HG03565 (cell line): Measurements from ENCODE around the gene ASCL5.

Experiments used
- ATAC-seq: cut with Tn5 transposase; IDR thresholded peaks from one replicate; pipeline ENCODE4 v1.9.1; 2021; ENCODE audit warnings: mild to moderate bottlenecking, moderate library complexity; ENCODE audit not compliant: unreplicated experiment

ASCL5 gene

DNA sequence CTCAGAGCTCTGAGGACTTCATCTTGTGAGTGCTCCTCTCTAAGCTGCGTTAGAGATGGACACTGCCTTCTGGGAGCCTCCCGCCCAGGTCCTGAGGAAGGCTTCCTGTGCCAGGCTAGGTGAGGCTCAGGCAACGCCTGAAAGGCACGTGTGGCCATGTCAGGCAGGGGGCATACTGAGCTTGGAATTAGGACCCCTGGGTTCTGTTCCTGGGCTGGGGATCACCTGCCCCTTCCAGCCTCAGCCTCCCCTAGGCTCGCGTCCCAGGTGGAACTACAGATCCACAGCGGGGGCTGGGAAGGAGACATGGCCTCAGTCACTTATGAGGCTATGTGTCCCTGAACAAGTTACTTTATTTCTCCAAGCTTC is 10.0 kb upstream of the ASCL5 start:
- no peak for ATAC-seq

DNA sequence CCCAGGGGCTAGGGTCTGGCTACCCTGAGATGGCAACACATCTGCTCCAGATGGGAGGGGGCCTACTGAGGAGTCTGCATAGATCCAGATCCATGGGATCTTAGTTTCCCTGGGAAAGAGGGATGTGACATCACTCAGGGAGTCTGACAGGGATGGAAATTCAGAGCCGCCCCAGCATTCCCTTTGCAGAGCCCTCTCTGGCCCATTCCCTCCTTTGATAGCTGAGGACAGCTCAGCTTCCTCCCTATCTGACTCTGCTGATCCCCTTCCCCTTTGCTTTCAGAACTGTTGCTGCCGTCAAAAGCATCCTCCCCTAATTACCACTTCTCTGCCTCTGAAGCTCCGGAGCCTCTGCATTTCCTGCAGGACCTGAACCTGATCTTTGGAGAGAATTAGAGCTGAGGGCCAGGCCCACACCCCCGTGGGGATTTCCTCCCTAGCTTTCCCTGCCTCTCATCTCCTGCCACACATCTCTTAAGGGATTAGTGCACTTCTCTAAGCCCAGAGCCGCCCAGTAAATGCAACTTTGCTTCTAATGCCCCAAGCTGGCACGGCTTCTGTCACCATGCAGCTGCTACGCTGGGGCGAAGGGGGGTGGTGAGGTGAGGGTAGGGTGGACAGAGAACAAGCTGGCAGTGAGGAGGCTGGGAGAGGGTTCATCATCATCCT is 9.5 kb upstream of the ASCL5 start:
- ATAC-seq, result no peak

GRCh38 chr1:201134405-201134804 is 7.4 kb upstream of the ASCL5 start:
- ATAC-seq, result no peak

GRCh38 chr1:201131398-201131797 is 4.4 kb upstream of the ASCL5 start:
- no peak for ATAC-seq

DNA sequence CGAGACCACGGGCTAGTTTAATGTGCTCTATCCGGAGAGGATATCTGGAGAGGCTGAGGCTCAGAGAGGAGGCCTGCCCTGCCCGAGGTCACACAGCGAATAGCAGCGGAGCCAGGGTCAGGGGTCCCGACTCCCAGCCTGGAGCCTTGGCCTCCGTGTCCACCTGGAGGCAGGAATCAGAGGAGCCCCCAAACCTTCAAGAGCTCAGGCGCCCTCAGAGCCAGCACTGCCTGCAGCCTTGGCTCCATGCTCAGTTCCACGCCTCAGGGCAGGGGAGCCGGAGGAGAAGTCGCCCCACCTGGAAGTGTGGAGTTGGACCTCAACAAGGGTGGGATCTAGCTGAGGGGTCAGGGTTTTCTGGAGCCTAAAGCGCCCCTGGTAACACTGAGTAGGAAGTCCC is 2.0 kb upstream of the ASCL5 start:
- no peak for ATAC-seq

DNA sequence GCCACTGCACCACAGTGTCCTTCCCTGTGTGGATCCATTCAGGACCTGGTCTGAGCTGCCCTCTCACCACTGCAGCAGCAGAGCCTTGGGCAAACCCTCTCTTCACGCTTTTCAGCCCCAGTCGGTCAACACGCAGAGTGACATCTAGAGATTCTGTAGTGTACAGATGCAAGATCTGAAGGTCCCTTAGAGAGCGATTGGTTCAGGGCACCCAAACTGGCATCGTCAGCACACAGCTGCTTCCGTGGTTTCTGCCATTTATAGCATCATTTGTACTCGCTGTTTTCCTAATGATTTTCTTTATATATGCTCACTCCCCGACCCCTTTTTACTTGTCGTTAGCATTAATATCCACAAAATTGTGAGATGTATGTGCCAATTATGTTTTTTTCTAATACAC is 1.5 kb upstream of the ASCL5 start:
- no peak for ATAC-seq

- no peak for ATAC-seq
Observed at GRCh38 chr1:201127755-201128455, 921 bp upstream of the ASCL5 start.

DNA sequence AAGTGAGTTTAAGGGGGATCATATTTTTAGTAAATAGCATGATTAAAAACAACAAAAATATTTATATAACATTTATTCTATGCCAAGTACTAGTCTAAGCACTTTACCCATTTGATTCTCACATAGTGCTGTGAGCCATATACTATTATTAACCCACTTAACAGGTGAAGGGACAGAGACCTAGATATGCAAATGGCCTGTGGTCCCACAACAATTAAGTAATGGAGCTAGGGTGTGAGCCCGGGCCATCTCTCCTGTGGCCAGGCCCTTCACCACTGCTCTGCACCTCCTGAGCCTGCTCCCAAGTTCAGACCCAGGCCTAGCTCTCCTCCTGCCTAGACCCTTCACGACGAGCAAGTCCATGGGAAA is 537 bp downstream of the ASCL5 start:
- no peak for ATAC-seq

- no peak for ATAC-seq
Observed at GRCh38 chr1:201125800-201126199, 1.2 kb downstream of the ASCL5 start.

DNA sequence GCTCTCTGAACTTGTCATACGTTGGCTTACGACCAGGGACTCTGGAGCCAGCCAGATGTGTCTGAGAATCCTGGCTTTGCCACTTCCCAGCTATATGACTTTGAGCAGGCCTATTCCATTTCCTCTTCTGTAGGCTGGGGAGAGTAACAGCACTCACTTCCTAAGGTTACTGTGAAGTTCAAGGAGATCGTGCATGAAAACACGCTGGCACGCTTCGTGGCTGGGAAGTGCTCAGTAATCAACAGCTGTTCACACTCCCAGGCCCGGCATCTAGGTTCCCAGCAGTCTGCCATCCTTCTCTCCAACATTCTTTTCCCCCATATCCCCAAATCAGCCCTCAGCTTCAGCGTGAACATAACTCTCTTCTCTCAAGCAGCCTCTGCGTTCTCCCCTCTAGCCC is 2.0 kb downstream of the ASCL5 start:
- no peak for ATAC-seq

- ATAC-seq, result no peak
Observed at GRCh38 chr1:201123866-201124265, 3.1 kb downstream of the ASCL5 start.

DNA sequence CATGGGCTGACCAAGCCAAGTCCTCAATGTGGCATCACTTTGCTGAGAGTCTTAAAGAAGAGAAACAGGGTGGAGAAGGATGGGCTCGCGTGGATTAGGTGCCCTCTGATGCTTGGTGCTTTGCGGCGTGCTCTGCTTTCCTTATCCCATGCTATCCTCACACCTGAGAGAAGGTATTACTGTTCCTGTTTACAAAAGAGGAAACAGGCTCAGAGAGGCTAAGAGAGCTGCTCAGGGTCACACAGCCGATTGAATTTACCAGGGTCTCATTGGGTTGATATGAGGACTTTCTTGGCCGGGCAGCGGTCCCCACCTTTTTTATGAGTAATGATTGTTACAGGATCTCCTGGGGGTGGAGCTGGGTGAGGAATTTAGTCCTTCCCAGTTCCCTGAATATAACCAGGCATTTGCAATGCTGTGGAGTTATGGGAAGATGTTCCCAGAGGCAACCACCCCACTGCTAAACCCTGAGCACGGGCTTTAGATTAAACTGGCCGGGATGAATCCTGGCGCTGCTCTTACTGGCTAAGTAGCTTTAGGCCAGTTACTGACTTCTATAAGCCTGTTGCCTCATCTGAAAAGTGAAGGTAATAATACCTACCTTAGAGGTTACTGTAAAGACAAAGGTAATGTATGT is 4.5 kb downstream of the ASCL5 start:
- no peak for ATAC-seq

DNA sequence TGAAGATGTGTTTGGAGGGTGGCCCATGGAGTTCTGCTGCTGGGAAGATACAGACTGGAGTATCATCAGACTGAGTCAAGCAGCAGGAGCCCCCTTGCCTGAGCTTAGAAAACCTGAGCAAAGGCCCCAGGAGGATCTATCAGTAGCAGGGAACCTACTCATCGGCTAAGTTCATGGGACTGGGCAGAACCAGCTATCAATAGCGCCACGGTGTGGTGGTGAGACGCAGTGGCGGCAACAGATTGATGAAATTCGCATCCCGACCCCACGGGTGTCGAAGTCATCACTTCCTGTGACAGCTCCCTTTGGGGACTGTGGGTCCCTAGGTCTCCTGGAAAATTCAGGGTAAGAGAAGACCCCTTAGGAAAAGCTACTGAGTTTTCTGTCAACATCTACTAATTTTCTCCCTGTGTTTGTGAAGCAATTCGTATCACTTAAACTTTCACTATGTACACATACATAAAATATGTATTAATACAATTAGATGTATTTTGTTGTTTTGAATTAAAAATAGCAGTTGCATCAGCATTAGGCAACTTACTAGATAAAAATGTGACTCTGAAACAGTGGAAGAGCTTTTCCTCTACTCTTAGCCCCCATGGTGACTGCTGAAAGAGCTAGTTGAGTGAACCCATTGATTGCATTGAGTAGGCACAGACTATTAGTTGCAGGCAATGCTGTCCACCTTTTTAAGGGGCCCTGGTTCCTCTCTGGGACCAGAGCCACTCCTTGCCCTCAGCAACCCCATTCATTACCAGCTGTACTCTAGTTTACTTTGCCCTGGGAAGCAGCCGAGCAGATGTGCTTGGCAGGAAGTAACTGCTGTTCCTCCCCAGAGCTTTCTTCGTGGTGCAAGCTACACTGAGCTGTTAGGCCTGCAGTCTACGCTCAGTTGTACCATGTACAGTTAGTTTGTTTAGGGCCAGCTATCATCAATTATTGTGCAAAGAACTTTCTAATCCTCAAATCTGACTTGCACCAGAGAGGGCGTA is 7.5 kb downstream of the ASCL5 start:
- ATAC-seq, result no peak

GRCh38 chr1:201116091-201116490 is 10.9 kb downstream of the ASCL5 start:
- ATAC-seq, result no peak

GRCh38 chr1:201115390-201115937 is 11.5 kb downstream of the ASCL5 start:
- ATAC-seq, result no peak

DNA sequence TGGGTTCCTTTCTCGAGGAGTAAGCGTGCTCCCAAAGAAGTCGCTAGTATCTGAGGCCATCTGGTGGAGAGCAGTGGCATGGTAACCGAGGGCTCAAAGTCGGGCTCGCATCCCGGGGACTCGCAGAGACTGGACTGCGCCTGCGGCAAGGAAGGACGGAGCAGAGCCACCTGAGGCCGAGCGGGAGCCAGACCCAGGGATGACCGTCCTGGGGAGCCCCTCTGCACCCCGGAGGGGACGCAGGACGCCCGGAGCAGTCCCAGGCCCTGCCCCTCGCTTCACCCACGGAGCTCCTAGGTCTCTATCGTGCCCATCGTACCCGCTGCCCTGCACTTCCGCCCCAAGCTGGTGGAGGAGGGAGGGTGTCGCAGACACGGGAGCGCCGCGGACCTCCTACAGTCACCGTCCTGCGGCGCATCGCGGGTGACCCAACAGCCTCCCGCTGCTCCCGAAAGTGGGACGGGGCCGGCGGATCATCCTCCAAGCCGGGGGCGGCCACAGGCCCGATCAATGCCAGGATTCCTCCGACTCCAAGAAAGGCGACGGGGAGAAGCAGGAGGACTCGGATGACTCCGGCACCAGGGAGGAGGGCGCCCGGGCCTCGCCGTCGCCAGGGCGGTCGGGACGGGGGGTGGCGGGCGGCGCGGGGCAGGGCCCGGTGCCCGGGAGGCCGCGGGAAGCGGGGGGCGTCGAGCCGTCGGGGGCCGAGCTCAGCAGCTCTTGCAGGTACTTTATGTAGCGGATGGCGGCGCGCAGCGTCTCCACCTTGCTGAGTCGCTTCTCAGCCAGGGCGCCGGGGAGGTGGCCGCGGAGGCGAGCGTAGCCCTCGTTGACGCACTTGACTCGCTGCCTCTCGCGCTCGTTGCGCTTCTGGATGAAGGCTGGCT is 12.5 kb downstream of the ASCL5 start:
- peak; percentile 68 for ATAC-seq

DNA sequence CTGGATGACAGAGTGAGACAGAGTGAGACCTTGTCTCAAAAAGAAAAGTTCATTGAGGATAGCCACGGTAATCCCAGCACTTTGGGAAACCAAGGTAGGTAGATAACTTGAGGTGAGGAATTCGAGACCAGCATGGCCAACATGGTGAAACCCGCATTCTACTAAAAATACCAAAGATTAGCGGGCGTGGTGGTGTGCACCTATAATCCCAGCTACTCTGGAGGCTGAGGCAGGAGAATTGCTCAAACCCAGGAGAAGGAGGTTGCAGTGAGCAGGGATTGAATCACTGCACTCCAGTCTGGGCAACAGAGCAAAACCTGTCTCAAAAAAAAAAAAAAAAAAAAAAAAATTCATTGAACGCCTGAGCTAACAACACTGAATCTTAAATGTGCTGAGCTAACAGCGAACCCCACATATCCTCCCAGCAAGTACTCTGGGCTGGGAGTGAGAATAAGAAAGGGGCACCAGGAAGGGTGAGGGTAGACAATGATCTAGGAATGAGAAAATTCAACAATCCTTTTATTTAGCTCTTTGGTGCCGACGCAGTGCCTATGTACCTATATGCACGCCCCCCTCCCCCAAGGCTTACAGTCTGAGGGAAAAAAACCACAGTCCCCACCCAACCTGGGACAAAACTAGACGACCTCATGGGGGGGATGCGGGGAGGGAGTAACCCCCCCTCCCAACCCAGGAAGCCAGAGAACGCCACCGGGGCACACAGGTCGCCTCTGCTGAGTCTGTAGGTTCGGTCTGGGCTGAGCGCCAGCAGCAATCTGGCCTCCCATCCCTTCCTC is 13.3 kb downstream of the ASCL5 start:
- ATAC-seq, result no peak

- no peak for ATAC-seq
Observed at GRCh38 chr1:201112926-201113325, 14.1 kb downstream of the ASCL5 start.

GRCh38 chr1:201112173-201112731 is 14.7 kb downstream of the ASCL5 start, which contains the start of gene CACNA1S:
CACNA1S (minus strand) TSS chr1:201112426; CDS start chr1:201112339, 87 bp downstream.
- no peak for ATAC-seq
